Measurements from ENCODE around the gene IFRD2. TPM values are rescaled to one million over a fixed set of nuclear protein-coding genes. Genes with fewer than 3 reads are reported as not detected.
A peak's percentile ranks its signal among the peaks of the same experiment; 100 is the strongest.

The IFRD2 gene
- total and polyA plus RNA-seq, 2 experiments from 2014 or later = 80.8 to 91.5 TPM

GRCh38 chr3:50241713-50242380 is 50.4 kb downstream of the IFRD2 start:
- Mint-ChIP-seq H3K27me3 (ENCODE audit: insufficient read depth, low read depth, poor library complexity) (peaks cover 26% of the 10 kb centered on the region), H3K4me3 (peak overlapping the region; percentile 63), H3K4me1 (peaks cover 90% of the 10 kb centered on the region), H3K27ac (peak overlapping the region; percentile 95), H3K9me3 (no peaks in the 10 kb centered on the region), H3K36me3 (ENCODE audit: low read depth) (peaks cover 12% of the 10 kb centered on the region)
- no peak for TF ChIP-seq STAT1 (IDR thresholded peaks at IDR 0.05; ENCODE audit: unreplicated experiment)
- no peak for TF ChIP-seq CREB1 (CRISPR knock-in tag; IDR thresholded peaks at IDR 0.05; ENCODE audit: low read depth)
- TF ChIP-seq JUNB (IDR thresholded peaks at IDR 0.05; ENCODE audit: unreplicated experiment) = no peak
- no peak for TF ChIP-seq ZNF331 (CRISPR knock-in tag; IDR thresholded peaks at IDR 0.05; ENCODE audit: low read depth)
- no peak for TF ChIP-seq ZNF114 (CRISPR knock-in tag; IDR thresholded peaks at IDR 0.05)
- no peak for TF ChIP-seq EZH2phosphoT487 (IDR thresholded peaks at IDR 0.05; ENCODE audit: unreplicated experiment)
- TF ChIP-seq NANOG (IDR thresholded peaks at IDR 0.05; ENCODE audit: borderline replicate concordance) = no peak
- TF ChIP-seq, protein P1, sequence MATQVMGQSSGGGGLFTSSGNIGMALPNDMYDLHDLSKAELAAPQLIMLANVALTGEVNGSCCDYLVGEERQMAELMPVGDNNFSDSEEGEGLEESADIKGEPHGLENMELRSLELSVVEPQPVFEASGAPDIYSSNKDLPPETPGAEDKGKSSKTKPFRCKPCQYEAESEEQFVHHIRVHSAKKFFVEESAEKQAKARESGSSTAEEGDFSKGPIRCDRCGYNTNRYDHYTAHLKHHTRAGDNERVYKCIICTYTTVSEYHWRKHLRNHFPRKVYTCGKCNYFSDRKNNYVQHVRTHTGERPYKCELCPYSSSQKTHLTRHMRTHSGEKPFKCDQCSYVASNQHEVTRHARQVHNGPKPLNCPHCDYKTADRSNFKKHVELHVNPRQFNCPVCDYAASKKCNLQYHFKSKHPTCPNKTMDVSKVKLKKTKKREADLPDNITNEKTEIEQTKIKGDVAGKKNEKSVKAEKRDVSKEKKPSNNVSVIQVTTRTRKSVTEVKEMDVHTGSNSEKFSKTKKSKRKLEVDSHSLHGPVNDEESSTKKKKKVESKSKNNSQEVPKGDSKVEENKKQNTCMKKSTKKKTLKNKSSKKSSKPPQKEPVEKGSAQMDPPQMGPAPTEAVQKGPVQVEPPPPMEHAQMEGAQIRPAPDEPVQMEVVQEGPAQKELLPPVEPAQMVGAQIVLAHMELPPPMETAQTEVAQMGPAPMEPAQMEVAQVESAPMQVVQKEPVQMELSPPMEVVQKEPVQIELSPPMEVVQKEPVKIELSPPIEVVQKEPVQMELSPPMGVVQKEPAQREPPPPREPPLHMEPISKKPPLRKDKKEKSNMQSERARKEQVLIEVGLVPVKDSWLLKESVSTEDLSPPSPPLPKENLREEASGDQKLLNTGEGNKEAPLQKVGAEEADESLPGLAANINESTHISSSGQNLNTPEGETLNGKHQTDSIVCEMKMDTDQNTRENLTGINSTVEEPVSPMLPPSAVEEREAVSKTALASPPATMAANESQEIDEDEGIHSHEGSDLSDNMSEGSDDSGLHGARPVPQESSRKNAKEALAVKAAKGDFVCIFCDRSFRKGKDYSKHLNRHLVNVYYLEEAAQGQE (IDR thresholded peaks at IDR 0.05; ENCODE audit: unreplicated experiment) = no peak
- no peak for TF ChIP-seq CTCF (conservative IDR thresholded peaks at IDR 0.05; ENCODE audit: low read depth in 2 of 2)
- TF ChIP-seq EZH2 (IDR thresholded peaks at IDR 0.05; ENCODE audit: low read depth, unreplicated experiment) = no peak
- TF ChIP-seq, protein P2, sequence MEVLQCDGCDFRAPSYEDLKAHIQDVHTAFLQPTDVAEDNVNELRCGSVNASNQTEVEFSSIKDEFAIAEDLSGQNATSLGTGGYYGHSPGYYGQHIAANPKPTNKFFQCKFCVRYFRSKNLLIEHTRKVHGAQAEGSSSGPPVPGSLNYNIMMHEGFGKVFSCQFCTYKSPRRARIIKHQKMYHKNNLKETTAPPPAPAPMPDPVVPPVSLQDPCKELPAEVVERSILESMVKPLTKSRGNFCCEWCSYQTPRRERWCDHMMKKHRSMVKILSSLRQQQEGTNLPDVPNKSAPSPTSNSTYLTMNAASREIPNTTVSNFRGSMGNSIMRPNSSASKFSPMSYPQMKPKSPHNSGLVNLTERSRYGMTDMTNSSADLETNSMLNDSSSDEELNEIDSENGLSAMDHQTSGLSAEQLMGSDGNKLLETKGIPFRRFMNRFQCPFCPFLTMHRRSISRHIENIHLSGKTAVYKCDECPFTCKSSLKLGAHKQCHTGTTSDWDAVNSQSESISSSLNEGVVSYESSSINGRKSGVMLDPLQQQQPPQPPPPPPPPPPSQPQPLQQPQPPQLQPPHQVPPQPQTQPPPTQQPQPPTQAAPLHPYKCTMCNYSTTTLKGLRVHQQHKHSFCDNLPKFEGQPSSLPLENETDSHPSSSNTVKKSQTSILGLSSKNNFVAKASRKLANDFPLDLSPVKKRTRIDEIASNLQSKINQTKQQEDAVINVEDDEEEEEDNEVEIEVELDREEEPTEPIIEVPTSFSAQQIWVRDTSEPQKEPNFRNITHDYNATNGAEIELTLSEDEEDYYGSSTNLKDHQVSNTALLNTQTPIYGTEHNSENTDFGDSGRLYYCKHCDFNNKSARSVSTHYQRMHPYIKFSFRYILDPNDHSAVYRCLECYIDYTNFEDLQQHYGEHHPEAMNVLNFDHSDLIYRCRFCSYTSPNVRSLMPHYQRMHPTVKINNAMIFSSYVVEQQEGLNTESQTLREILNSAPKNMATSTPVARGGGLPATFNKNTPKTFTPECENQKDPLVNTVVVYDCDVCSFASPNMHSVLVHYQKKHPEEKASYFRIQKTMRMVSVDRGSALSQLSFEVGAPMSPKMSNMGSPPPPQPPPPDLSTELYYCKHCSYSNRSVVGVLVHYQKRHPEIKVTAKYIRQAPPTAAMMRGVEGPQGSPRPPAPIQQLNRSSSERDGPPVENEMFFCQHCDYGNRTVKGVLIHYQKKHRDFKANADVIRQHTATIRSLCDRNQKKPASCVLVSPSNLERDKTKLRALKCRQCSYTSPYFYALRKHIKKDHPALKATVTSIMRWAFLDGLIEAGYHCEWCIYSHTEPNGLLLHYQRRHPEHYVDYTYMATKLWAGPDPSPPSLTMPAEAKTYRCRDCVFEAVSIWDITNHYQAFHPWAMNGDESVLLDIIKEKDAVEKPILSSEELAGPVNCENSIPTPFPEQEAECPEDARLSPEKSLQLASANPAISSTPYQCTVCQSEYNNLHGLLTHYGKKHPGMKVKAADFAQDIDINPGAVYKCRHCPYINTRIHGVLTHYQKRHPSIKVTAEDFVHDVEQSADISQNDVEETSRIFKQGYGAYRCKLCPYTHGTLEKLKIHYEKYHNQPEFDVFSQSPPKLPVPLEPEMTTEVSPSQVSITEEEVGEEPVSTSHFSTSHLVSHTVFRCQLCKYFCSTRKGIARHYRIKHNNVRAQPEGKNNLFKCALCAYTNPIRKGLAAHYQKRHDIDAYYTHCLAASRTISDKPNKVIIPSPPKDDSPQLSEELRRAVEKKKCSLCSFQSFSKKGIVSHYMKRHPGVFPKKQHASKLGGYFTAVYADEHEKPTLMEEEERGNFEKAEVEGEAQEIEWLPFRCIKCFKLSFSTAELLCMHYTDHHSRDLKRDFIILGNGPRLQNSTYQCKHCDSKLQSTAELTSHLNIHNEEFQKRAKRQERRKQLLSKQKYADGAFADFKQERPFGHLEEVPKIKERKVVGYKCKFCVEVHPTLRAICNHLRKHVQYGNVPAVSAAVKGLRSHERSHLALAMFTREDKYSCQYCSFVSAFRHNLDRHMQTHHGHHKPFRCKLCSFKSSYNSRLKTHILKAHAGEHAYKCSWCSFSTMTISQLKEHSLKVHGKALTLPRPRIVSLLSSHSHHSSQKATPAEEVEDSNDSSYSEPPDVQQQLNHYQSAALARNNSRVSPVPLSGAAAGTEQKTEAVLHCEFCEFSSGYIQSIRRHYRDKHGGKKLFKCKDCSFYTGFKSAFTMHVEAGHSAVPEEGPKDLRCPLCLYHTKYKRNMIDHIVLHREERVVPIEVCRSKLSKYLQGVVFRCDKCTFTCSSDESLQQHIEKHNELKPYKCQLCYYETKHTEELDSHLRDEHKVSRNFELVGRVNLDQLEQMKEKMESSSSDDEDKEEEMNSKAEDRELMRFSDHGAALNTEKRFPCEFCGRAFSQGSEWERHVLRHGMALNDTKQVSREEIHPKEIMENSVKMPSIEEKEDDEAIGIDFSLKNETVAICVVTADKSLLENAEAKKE (CRISPR knock-in tag; IDR thresholded peaks at IDR 0.05) = no peak
- TF ChIP-seq ETS1 (IDR thresholded peaks at IDR 0.05) = no peak
- no peak for TF ChIP-seq POLR2AphosphoS5 (IDR thresholded peaks at IDR 0.05; ENCODE audit: low read depth)
- ATAC-seq (no peak), DNase-seq (ENCODE audit: low spot score) (no peak)
- H3K79me2 ChIP-seq (replicated peaks; ENCODE audit: insufficient read depth) = peaks cover 91% of the 10 kb centered on the region
- H3K9me2 ChIP-seq (ENCODE audit: insufficient read depth) = no peaks in the 10 kb centered on the region
- peak overlapping the region; percentile 97 for H3K27ac ChIP-seq (ENCODE audit: low read depth)
- H3F3A ChIP-seq (replicated peaks; ENCODE audit: low read depth) = peaks cover 33% of the 10 kb centered on the region
- no peaks in the 10 kb centered on the region for H3K36me3 ChIP-seq (ENCODE audit: insufficient read depth)
- peaks cover 40% of the 10 kb centered on the region for H4K20me1 ChIP-seq (replicated peaks; ENCODE audit: insufficient read depth)
- H3K4me1 ChIP-seq (ENCODE audit: insufficient read depth) = peaks cover 80% of the 10 kb centered on the region
- H3K4me3 ChIP-seq = peak overlapping the region; percentile 60
- peak overlapping the region; percentile 84 for H3K4me2 ChIP-seq
- H3K27me3 ChIP-seq (ENCODE audit: insufficient read depth) = no peaks in the 10 kb centered on the region
- H2AFZ ChIP-seq = no peak overlapping the region

Data from GM23338 (cell line).